ENCODE results near the gene KIF2B.
"Not testable (repeated sequence)": the region's sequence is repeated elsewhere in the genome, so short reads cannot be mapped to it uniquely, and the experiment has no call there.

DNA sequence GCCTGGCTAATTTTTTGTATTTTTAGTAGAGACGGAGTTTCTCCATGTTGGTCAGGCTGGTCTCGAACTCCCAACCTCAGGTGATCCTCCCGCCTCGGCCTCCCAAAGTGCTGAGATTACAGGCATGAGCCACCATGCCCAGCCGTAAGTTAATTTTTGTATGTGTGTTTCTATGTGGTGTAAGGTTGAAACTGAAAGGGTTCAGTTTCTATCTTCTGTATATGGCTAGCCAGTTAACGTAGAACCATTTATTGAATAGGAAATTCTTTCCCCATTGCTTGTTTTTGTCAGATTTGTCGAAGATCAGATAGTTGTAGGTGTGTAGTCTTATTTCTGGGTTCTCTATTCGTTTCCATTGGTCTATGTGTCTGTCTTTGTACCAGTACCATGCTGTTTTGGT lies 12.0 kb downstream of the KIF2B start:
- TF ChIP-seq, protein P1, sequence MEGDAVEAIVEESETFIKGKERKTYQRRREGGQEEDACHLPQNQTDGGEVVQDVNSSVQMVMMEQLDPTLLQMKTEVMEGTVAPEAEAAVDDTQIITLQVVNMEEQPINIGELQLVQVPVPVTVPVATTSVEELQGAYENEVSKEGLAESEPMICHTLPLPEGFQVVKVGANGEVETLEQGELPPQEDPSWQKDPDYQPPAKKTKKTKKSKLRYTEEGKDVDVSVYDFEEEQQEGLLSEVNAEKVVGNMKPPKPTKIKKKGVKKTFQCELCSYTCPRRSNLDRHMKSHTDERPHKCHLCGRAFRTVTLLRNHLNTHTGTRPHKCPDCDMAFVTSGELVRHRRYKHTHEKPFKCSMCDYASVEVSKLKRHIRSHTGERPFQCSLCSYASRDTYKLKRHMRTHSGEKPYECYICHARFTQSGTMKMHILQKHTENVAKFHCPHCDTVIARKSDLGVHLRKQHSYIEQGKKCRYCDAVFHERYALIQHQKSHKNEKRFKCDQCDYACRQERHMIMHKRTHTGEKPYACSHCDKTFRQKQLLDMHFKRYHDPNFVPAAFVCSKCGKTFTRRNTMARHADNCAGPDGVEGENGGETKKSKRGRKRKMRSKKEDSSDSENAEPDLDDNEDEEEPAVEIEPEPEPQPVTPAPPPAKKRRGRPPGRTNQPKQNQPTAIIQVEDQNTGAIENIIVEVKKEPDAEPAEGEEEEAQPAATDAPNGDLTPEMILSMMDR (IDR thresholded peaks at IDR 0.05; ENCODE audit: low read depth, low read length), result not testable (repeated sequence)
- TF ChIP-seq POLR2A (IDR thresholded peaks at IDR 0.05; ENCODE audit: extremely low read depth, insufficient read length); MYC (IDR thresholded peaks at IDR 0.05; ENCODE audit: low read depth, low read length): not testable (repeated sequence)
- TF ChIP-seq, protein P2, sequence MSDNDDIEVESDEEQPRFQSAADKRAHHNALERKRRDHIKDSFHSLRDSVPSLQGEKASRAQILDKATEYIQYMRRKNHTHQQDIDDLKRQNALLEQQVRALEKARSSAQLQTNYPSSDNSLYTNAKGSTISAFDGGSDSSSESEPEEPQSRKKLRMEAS (IDR thresholded peaks at IDR 0.05; ENCODE audit: low read depth, low read length), result not testable (repeated sequence)

All from NB4 (cell line).